IMR-90 (cell line): ENCODE results near the gene SYCP2. TPM values are rescaled to one million over a fixed set of nuclear protein-coding genes. Genes with fewer than 3 reads are reported as not detected.

Experiments
- ATAC-seq: fragments of 200-7000 bp; cut with Tn5 transposase; 2 replicates; pipeline ENCODE4 v1.9.1; 2020; ENCODE audit warnings: low read depth, mild to moderate bottlenecking, moderate library complexity
- BruUV-seq: library from RNA; stranded (reverse); fragments of 400-500 nt; replicated peaks from 2 replicates; lab custom pipeline; 2021; lab: Mats Ljungman, UMichigan
- CTCF ChIA-PET: fragments of 300-600 bp; formaldehyde crosslinking; extraction: SDS; loops from one replicate; lab custom pipeline; 2021; ENCODE audit warnings: antibody characterized with exemption; lab: Yijun Ruan, JAX
- POLR2A ChIA-PET: fragments of 300-600 bp; sonication (Branson Sonifier 250); formaldehyde crosslinking; loops from one replicate; lab custom pipeline; 2022; ENCODE audit warnings: antibody characterized with exemption; ENCODE audit not compliant: unreplicated experiment; lab: Charles Lee
- DNase-seq: peaks from one replicate; pipeline ENCODE4 v3.0.0; 2013
- H2AFZ ChIP-seq: replicated peaks from 2 replicates; pipeline ENCODE3; 2013; ENCODE audit warnings: low read length, mild to moderate bottlenecking; ENCODE audit not compliant: poor library complexity
- H2AK5ac ChIP-seq: 2 replicates; pipeline ENCODE4 v1.6.1; 2013; ENCODE audit warnings: low read depth, low read length, inconsistent platforms
- H2AK9ac ChIP-seq: replicated peaks from 2 replicates; pipeline ENCODE3; 2013; ENCODE audit warnings: mild to moderate bottlenecking, low read depth, low read length, moderate library complexity; ENCODE audit not compliant: poor library complexity
- H2BK120ac ChIP-seq: 2 replicates; pipeline ENCODE4 v1.6.1; 2013; ENCODE audit warnings: low read depth, low read length, inconsistent platforms
- H2BK15ac ChIP-seq: 3 replicates; pipeline ENCODE4 v1.6.1; 2013; ENCODE audit warnings: low read depth, low read length, inconsistent platforms
- H2BK20ac ChIP-seq: 2 replicates; pipeline ENCODE4 v1.6.1; 2013; ENCODE audit warnings: low read depth, mild to moderate bottlenecking, inconsistent platforms, low read length, moderate library complexity
- H2BK5ac ChIP-seq: 2 replicates; pipeline ENCODE4 v1.6.1; 2013; ENCODE audit warnings: mild to moderate bottlenecking, low read depth, low read length, inconsistent platforms; ENCODE audit not compliant: poor library complexity, severe bottlenecking
- H3K14ac ChIP-seq: replicated peaks from 2 replicates; pipeline ENCODE4 v1.6.1; 2013; ENCODE audit warnings: low read depth, low read length, inconsistent platforms
- H3K18ac ChIP-seq: 2 replicates; pipeline ENCODE4 v1.6.1; 2013; ENCODE audit warnings: low read depth, low read length, control low read depth
- H3K23ac ChIP-seq: 2 replicates; pipeline ENCODE4 v1.6.1; 2013; ENCODE audit warnings: low read depth, low read length, inconsistent platforms
- H3K27ac ChIP-seq: 2 replicates; pipeline ENCODE4 v1.5.1; 2013; ENCODE audit warnings: mild to moderate bottlenecking, control low read depth, low read length; ENCODE audit not compliant: insufficient read depth
- H3K27me3 ChIP-seq: 2 replicates; pipeline ENCODE4 v1.6.1; 2013; ENCODE audit warnings: low read length; ENCODE audit not compliant: control insufficient read depth, insufficient read depth
- H3K36me3 ChIP-seq: 2 replicates; pipeline ENCODE4 v1.6.1; 2013; ENCODE audit warnings: low read length, mixed read lengths; ENCODE audit not compliant: control insufficient read depth, insufficient read depth
- H3K4ac ChIP-seq: 2 replicates; pipeline ENCODE4 v1.6.1; 2013; ENCODE audit warnings: low read depth, low read length, inconsistent platforms
- H3K4me1 ChIP-seq: 2 replicates; pipeline ENCODE4 v1.6.1; 2013; ENCODE audit warnings: low read length, mixed read lengths; ENCODE audit not compliant: control insufficient read depth, insufficient read depth
- H3K4me2 ChIP-seq: 2 replicates; pipeline ENCODE4 v1.6.1; 2013; ENCODE audit warnings: low read depth, mild to moderate bottlenecking, control low read depth, low read length, moderate library complexity
- H3K4me3 ChIP-seq: 2 replicates; pipeline ENCODE4 v1.5.1; 2013; ENCODE audit warnings: low read depth, mild to moderate bottlenecking, control low read depth, low read length, moderate library complexity; ENCODE audit not compliant: insufficient read depth
- H3K56ac ChIP-seq: 2 replicates; pipeline ENCODE4 v1.6.1; 2013; ENCODE audit warnings: low read length, inconsistent platforms; ENCODE audit not compliant: insufficient read depth; ENCODE audit errors: extremely low read depth
- H3K79me1 ChIP-seq, 2 experiments: 2 replicates each; pipeline ENCODE4 v1.6.1; 2013; ENCODE audit warnings: low read length in 2 of 2, inconsistent platforms in 1 of 2, low read depth in 1 of 2
- H3K9ac ChIP-seq: 2 replicates; pipeline ENCODE4 v1.6.1; 2013; ENCODE audit warnings: low read depth, low read length, control low read depth
- H3K9me1 ChIP-seq: 2 replicates; pipeline ENCODE4 v1.6.1; 2013; ENCODE audit warnings: low read length, inconsistent platforms; ENCODE audit not compliant: insufficient read depth
- H3K9me3 ChIP-seq: 2 replicates; pipeline ENCODE4 v1.6.1; 2013; ENCODE audit warnings: low read length; ENCODE audit not compliant: control insufficient read depth, insufficient read depth
- H4K20me1 ChIP-seq: 2 replicates; pipeline ENCODE4 v1.6.1; 2013; ENCODE audit warnings: low read length, inconsistent platforms; ENCODE audit not compliant: insufficient read depth
- H4K5ac ChIP-seq: 2 replicates; pipeline ENCODE4 v1.6.1; 2013; ENCODE audit warnings: mild to moderate bottlenecking, low read depth, low read length, control low read depth
- H4K8ac ChIP-seq, 2 experiments: 2 replicates each; pipeline ENCODE4 v1.6.1; 2013; ENCODE audit warnings: low read depth in 2 of 2, low read length in 2 of 2, control low read depth in 1 of 2, inconsistent platforms in 1 of 2
- H4K91ac ChIP-seq: 2 replicates; pipeline ENCODE4 v1.6.1; 2013; ENCODE audit warnings: low read depth, low read length, inconsistent platforms; ENCODE audit not compliant: insufficient read depth
- BHLHE40 ChIP-seq: fragments of 150-350 bp; IDR thresholded peaks from 2 replicates; pipeline ENCODE4 v1.6.1; 2016; ENCODE audit warnings: mild to moderate bottlenecking, low read depth, low read length
- CEBPB ChIP-seq: IDR thresholded peaks from 2 replicates; pipeline ENCODE4 v1.6.1; 2012; ENCODE audit warnings: low read depth, low read length, improper control_type of control experiment
- CTCF ChIP-seq: conservative IDR thresholded peaks from 2 replicates; pipeline ENCODE4 v1.5.1; 2012; ENCODE audit warnings: mild to moderate bottlenecking, low read depth, low read length, improper control_type of control experiment
- MAZ ChIP-seq: IDR thresholded peaks from 2 replicates; pipeline ENCODE4 v1.6.1; 2012; ENCODE audit warnings: low read depth, mild to moderate bottlenecking, low read length, improper control_type of control experiment, moderate library complexity, borderline replicate concordance
- MXI1 ChIP-seq: IDR thresholded peaks from 2 replicates; pipeline ENCODE4 v1.6.1; 2012; ENCODE audit warnings: low read depth, mild to moderate bottlenecking, low read length, moderate library complexity, borderline replicate concordance
- RAD21 ChIP-seq: IDR thresholded peaks from 2 replicates; pipeline ENCODE4 v1.6.1; 2012; ENCODE audit warnings: low read length, improper control_type of control experiment
- RCOR1 ChIP-seq: IDR thresholded peaks from 2 replicates; pipeline ENCODE4 v1.6.1; 2012; ENCODE audit warnings: mild to moderate bottlenecking, low read length, improper control_type of control experiment; ENCODE audit not compliant: insufficient replicate concordance
- USF2 ChIP-seq: fragments of 150-350 bp; IDR thresholded peaks from 2 replicates; pipeline ENCODE4 v1.6.1; 2017; ENCODE audit warnings: mild to moderate bottlenecking, antibody characterized with exemption, low read length, low read depth
- WGBS, 2 experiments: methylation state at CpG; one replicate each; pipeline versions ENCODE4 v1.1.5 to v1.1.7; 2013; ENCODE audit warnings: missing lambda C conversion rate in 2 of 2; ENCODE audit not compliant: insufficient read length in 1 of 2; ENCODE audit errors: extremely low coverage in 2 of 2; 5-methylcytosine and 5-hydroxymethylcytosine counted together
- dilution Hi-C: fragments of 300-500 bp; cut with HindIII; formaldehyde crosslinking; loops from one replicate; pipeline ENCODE4 v1.14.3; 2018; ENCODE audit warnings: low sequenced_read_pairs; ENCODE audit not compliant: unreplicated experiment
- in situ Hi-C: fragments of 300-500 bp; cut with MboI; formaldehyde crosslinking; loops from 3 replicates; pipeline ENCODE4 v1.14.3; 2019; ENCODE audit warnings: low sequenced_read_pairs, inconsistent platforms, mixed read lengths
- intact Hi-C: fragments of 100-400 bp; cut with micrococcal nuclease; formaldehyde crosslinking; loops from 2 replicates; pipeline ENCODE4 v1.10.0; 2022
- polyA plus RNA-seq, 3 experiments: library from polyadenylated mRNA; depleted of rRNA; stranded (reverse); fragments of >200 nt; gene quantifications; 2 replicates each; pipeline ENCODE4 v1.2.3, GENCODE V29; 2012; ENCODE audit warnings: low replicate concordance in 1 of 3
- total RNA-seq: library from RNA; depleted of rRNA; stranded (reverse); fragments of >200 nt; gene quantifications from 2 replicates; pipeline ENCODE4 v1.2.3, GENCODE V29; 2012

SYCP2 gene
- total and polyA plus RNA-seq, 2 of the 4 experiments (the other 2 are of a cell fraction) = 0.18 to 0.31 TPM

- no peak for TF ChIP-seq USF2
These were observed 100.8 kb downstream of the SYCP2 start (continued) for GRCh38 chr20:59832406-59833363.

GRCh38 chr20:59831916-59832270 is 101.5 kb downstream of the SYCP2 start:
- H3K4me1 ChIP-seq = no peaks in the 10 kb centered on the region
- no peak overlapping the region for H2AK5ac ChIP-seq
- H2BK15ac ChIP-seq = no peak overlapping the region
- dilution Hi-C loops (no loop called here), intact Hi-C loops (no loop called here), in situ Hi-C loops (no loop called here)
- no peaks in the 10 kb centered on the region for H3K36me3 ChIP-seq
- DNase-seq = no peak
- H3K23ac ChIP-seq = no peak overlapping the region
- H3K4ac ChIP-seq = no peak overlapping the region
- no peak overlapping the region for H3K18ac ChIP-seq
- no peak overlapping the region for H4K5ac ChIP-seq
- no peaks in the 10 kb centered on the region; the same call in 1 of the 2 replicates for H3K27me3 ChIP-seq
- ChIA-PET POLR2A (no interaction called here), CTCF (interaction anchor here (1.1 kb wide), 1 partner anchor 18 kb away, joined by 3 read pairs; no protein-coding TSS in a partner anchor)
- no CpG with 5 or more reads among the region's 3 CpGs for WGBS, 2 experiments
- TF ChIP-seq RAD21 (no peak), MAZ (no peak), MXI1 (no peak), CEBPB (no peak), CTCF (no peak), BHLHE40 (no peak), RCOR1 (no peak)
- H3K4me2 ChIP-seq = no peak overlapping the region
- no peak overlapping the region for H3K27ac ChIP-seq
- no peak for ATAC-seq
- H3K79me1 ChIP-seq = no peaks in the 10 kb centered on the region
- no peaks in the 10 kb centered on the region for H3K9me3 ChIP-seq
- BruUV-seq = no TSS peak
- H2BK20ac ChIP-seq = no peak overlapping the region
- H4K8ac ChIP-seq = no peak overlapping the region
- no peak overlapping the region for H2BK120ac ChIP-seq
- H2BK5ac ChIP-seq = no peak overlapping the region
- no peak overlapping the region for H2AFZ ChIP-seq
- no peaks in the 10 kb centered on the region for H3K9me1 ChIP-seq
- no peaks in the 10 kb centered on the region for H4K20me1 ChIP-seq
- H3K14ac ChIP-seq = no peak overlapping the region
- no peak overlapping the region for H3K4me3 ChIP-seq
- H4K91ac ChIP-seq = no peak overlapping the region
- no peak overlapping the region for H3K9ac ChIP-seq
- no peak overlapping the region for H2AK9ac ChIP-seq
- H3K56ac ChIP-seq = no peak overlapping the region
